Measurements from ENCODE around the gene MAGEA11. TPM values are rescaled to one million over a fixed set of nuclear protein-coding genes. Genes with fewer than 3 reads are reported as not detected.
"Not testable (repeated sequence)": the region's sequence is repeated elsewhere in the genome, so short reads cannot be mapped to it uniquely, and the experiment has no call there.

MAGEA11 gene, protein sequence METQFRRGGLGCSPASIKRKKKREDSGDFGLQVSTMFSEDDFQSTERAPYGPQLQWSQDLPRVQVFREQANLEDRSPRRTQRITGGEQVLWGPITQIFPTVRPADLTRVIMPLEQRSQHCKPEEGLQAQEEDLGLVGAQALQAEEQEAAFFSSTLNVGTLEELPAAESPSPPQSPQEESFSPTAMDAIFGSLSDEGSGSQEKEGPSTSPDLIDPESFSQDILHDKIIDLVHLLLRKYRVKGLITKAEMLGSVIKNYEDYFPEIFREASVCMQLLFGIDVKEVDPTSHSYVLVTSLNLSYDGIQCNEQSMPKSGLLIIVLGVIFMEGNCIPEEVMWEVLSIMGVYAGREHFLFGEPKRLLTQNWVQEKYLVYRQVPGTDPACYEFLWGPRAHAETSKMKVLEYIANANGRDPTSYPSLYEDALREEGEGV
- not detected in 2 replicates for total RNA-seq (2014; rRNA removed; shearing (Covaris generic))

GRCh38 chrX:149711545-149712236 lies at the start of gene MAGEA11:
TSS of gene MAGEA11 (plus strand) at chrX:149712060. CDS start at chrX:149713160, 1,100 bp downstream.
- in situ Hi-C loops (cut with HindIII; ENCODE audit: low sequenced_read_pairs), result no loop called here
- no peak for DNase-seq (ENCODE audit: low spot score)

DNA sequence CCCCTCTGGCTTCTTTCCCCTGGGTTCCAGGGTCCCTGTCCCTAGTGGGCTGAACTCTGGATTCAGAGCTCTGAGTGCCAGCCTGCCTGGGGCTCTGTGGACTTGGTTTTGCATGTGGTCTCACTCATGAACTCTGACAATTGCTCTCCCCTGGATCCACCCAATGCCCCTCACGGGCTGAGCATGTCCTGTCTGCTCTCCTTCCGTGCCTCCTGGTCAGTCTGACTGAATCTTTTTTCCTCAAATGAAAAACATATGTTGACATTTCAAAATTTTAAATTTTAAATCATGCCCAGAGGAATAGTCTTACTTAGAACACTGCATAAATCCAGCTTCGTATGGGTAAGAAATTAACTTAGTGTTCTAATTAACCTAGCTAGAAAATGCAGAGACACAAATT lies 36.8 kb upstream of the MAGEA11 start:
- DNase-seq (ENCODE audit: low spot score), result not testable (repeated sequence)

GRCh38 chrX:149675554-149675953 lies 36.3 kb upstream of the MAGEA11 start:
- DNase-seq (ENCODE audit: low spot score); in situ Hi-C loops (cut with HindIII; ENCODE audit: low sequenced_read_pairs): not testable (repeated sequence)

More for the DNA sequence above, 36.8 kb upstream of the MAGEA11 start:
- in situ Hi-C loops (cut with HindIII; ENCODE audit: low sequenced_read_pairs), result not testable (repeated sequence)

GRCh38 chrX:149679164-149679678 lies 32.6 kb upstream of the MAGEA11 start:
- DNase-seq (ENCODE audit: low spot score); in situ Hi-C loops (cut with HindIII; ENCODE audit: low sequenced_read_pairs): not testable (repeated sequence)

- no peak for DNase-seq (ENCODE audit: low spot score)
- in situ Hi-C loops (cut with HindIII; ENCODE audit: low sequenced_read_pairs), result no loop called here
Observed at GRCh38 chrX:149681182-149681581, 30.7 kb upstream of the MAGEA11 start.

DNA sequence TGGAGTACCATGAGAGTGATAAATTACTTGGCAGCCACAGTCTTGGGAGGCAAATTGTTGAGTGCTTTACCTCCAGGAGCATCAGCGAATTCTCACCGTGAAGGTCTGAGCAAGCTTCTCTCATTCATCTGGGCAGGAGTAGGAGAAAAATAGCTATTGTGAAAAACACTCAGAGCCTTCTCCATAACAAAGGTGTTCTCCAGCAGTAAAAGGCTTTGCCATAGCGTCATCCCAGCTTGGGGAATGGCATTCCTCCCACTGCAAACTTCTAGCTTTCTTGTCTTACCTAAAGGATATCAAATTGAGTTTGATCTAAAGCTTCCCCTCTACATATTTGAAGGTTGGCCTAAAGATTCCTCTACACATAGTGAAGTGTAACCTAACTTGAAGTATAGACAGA lies 29.8 kb upstream of the MAGEA11 start:
- DNase-seq (ENCODE audit: low spot score), result no peak
- in situ Hi-C loops (cut with HindIII; ENCODE audit: low sequenced_read_pairs), result no loop called here

DNA sequence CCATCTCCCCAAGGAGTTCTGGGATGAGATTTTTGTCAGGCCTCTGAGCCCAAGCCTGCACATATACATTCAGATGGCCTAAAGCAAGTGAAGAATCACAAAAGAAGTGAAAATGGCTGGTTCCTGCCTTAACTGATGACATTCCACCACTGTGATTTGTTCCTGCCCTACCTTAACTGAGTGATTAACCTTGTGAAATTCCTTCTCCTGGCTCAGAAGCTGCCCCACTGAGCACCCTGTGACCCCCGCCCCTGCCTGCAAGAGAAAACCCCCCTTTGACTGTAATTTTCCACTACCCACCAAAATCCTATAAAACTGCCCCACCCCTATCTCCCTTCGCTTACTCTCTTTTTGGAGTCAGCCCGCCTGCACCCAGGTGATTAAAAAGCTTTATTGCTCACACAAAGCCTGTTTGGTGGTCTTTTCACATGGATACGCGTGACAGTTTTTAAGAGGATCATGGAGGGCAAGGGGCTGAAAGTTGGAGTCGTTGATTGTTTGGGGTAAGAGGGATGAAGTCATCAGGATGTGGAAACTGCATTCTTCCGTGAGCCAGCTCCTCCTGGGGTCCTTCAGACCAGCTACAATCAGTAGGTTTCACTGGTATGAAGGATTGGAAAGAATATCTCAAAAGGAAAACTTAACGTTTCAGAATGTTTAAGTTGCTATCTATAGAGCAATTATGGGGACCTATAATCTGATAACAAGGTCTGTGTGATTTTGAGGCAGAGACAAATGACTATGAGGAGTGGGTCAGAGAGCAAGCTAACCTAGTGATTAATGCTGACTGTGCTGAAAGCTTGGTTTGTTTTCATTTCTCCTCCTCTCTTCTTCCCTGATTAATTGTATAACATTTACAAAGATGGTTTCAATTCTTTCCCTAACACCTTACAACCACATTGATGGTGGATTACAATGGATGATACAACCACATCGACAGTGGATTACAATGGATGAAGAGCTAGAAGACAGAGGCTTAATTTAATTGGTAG lies 28.6 kb upstream of the MAGEA11 start:
- in situ Hi-C loops (cut with HindIII; ENCODE audit: low sequenced_read_pairs), result no loop called here
- DNase-seq (ENCODE audit: low spot score), result no peak

DNA sequence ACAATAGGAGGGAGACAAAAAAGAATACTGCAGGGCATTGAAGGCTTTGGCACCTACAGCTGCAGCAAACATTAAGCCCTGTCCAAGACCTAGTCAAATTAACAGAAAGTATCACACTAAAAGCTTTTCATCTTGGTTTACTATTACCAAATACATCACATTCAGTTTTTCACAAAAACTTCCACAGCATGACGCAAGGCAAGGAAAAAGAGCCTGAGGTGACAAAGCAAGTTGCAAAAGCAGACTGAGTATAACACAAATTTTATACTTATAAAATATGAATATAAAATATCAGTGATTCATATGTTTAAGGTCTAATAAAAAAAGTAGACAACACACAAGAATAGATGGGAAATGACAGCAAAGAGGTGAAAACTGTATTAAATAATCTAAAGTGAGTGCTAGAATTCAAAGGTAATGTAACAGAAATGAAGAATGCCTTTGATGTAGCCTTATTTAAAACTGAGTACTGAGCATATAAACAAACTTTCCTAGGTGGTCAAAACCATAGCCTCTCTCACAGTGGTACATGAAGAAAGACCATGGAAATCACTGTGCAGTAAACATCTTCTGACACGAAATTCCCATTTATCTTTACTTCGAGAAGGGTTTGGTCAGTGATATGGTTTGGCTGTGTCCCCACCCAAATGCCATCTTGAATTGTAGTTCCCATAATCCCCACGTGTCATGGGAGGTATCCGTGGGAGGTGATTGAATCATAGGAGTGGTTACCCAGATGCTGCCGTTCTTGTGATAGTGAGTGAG lies 27.7 kb upstream of the MAGEA11 start:
- in situ Hi-C loops (cut with HindIII; ENCODE audit: low sequenced_read_pairs), result no loop called here
- DNase-seq (ENCODE audit: low spot score), result no peak

- no peak for DNase-seq (ENCODE audit: low spot score)
- in situ Hi-C loops (cut with HindIII; ENCODE audit: low sequenced_read_pairs), result no loop called here
Observed at GRCh38 chrX:149687991-149688390, 23.9 kb upstream of the MAGEA11 start.

GRCh38 chrX:149688552-149688951 lies 23.3 kb upstream of the MAGEA11 start:
- DNase-seq (ENCODE audit: low spot score), result no peak
- in situ Hi-C loops (cut with HindIII; ENCODE audit: low sequenced_read_pairs), result no loop called here

- DNase-seq (ENCODE audit: low spot score), result no peak
- in situ Hi-C loops (cut with HindIII; ENCODE audit: low sequenced_read_pairs), result no loop called here
Observed at GRCh38 chrX:149691794-149692193, 20.1 kb upstream of the MAGEA11 start.

- in situ Hi-C loops (cut with HindIII; ENCODE audit: low sequenced_read_pairs); DNase-seq (ENCODE audit: low spot score): not testable (repeated sequence)
Observed at GRCh38 chrX:149692686-149693272, 19.1 kb upstream of the MAGEA11 start.

- DNase-seq (ENCODE audit: low spot score), result no peak
- in situ Hi-C loops (cut with HindIII; ENCODE audit: low sequenced_read_pairs), result no loop called here
Observed at GRCh38 chrX:149699761-149700160, 12.1 kb upstream of the MAGEA11 start.

- no peak for DNase-seq (ENCODE audit: low spot score)
- in situ Hi-C loops (cut with HindIII; ENCODE audit: low sequenced_read_pairs), result no loop called here
Observed at GRCh38 chrX:149704664-149705063, 7.2 kb upstream of the MAGEA11 start.

- in situ Hi-C loops (cut with HindIII; ENCODE audit: low sequenced_read_pairs), result no loop called here
- DNase-seq (ENCODE audit: low spot score), result no peak
Observed at GRCh38 chrX:149707147-149707901, 4.5 kb upstream of the MAGEA11 start.

DNA sequence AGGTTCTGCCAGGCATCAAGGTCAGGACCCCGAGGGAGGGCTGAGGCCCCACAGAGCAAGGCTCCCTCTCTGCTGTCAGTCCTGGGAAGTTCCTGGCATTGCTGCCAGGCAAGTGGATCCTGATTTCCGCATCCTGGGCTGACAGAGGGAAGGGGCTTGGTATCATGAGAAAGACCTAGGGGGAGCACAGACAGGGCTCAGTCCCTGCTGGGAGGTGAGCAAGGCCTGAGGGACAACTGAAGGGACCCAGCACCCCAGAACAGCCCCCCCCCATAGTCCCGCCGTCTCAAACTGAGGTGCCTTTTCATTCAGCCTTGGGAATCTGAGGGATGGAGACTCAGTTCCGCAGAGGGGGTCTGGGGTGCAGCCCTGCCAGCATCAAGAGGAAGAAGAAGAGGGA lies 971 bp downstream of the MAGEA11 start:
- in situ Hi-C loops (cut with HindIII; ENCODE audit: low sequenced_read_pairs), result no loop called here
- DNase-seq (ENCODE audit: low spot score), result no peak

DNA sequence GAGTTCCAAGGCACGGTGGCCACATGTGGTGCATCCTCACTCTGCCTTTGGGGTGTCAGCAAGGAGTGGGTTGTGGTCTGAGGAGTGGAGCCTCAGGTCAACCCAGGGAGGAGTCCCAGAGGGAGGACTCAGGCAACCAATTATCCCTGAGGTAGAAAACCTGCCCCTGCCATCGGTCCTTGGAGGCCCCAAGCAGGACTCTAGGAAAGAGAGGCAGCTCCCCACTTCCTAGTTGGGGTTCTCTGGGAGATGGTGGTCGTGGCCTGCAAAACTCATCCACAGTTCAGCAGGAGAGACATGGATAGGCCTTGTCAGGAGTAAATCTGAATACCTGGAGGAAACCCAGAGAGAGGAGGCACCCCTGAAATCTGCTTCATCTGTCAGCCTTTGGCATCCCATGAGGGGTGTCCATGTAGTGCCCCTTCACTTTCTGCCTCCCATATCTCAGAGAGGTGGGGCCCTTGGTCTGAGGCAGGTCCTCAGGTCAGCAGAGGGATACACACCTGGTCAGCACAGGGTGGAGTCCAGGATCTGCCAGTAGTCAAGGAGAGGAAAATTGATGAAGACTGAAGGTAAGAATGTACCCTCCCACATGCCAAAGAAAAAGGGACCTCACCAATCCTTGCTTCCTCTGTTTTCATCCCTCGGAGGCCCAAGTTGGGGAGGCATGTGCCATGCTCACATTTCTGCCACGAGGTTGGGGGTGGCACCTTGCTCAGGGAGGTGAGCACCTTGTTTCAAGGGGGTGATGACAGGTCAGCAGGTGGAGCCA lies 1.6 kb downstream of the MAGEA11 start:
- in situ Hi-C loops (cut with HindIII; ENCODE audit: low sequenced_read_pairs), result no loop called here
- no peak for DNase-seq (ENCODE audit: low spot score)

Measured in G401 (cell line).